DOHH2 (cell line): ENCODE results near the gene IL6.

Experiments
- EZH2phosphoT487 ChIP-seq: fragments of 200-600 bp; sonication (generic); IDR thresholded peaks from 2 replicates; pipeline ENCODE4 v1.6.1; 2017; ENCODE audit warnings: borderline replicate concordance, mild to moderate bottlenecking, antibody characterized with exemption, low read length, moderate library complexity, mixed read lengths
- TF ChIP-seq, protein P1 (sequence below): fragments of 200-600 bp; sonication (generic); IDR thresholded peaks from one replicate; pipeline ENCODE4 v1.5.1; 2014; ENCODE audit warnings: antibody characterized with exemption, mild to moderate bottlenecking, low read depth, low read length; ENCODE audit not compliant: poor library complexity, severe bottlenecking

DNA sequence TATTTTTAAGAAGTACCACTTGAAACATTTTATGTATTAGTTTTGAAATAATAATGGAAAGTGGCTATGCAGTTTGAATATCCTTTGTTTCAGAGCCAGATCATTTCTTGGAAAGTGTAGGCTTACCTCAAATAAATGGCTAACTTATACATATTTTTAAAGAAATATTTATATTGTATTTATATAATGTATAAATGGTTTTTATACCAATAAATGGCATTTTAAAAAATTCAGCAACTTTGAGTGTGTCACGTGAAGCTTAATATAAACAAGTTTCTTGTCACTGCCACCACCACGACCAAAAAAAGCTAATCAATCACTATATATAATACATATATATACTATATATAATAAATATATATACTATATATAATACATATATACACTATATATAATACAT, 4.8 kb downstream of the IL6 start:
- TF ChIP-seq, protein P1, sequence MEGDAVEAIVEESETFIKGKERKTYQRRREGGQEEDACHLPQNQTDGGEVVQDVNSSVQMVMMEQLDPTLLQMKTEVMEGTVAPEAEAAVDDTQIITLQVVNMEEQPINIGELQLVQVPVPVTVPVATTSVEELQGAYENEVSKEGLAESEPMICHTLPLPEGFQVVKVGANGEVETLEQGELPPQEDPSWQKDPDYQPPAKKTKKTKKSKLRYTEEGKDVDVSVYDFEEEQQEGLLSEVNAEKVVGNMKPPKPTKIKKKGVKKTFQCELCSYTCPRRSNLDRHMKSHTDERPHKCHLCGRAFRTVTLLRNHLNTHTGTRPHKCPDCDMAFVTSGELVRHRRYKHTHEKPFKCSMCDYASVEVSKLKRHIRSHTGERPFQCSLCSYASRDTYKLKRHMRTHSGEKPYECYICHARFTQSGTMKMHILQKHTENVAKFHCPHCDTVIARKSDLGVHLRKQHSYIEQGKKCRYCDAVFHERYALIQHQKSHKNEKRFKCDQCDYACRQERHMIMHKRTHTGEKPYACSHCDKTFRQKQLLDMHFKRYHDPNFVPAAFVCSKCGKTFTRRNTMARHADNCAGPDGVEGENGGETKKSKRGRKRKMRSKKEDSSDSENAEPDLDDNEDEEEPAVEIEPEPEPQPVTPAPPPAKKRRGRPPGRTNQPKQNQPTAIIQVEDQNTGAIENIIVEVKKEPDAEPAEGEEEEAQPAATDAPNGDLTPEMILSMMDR = no peak
- TF ChIP-seq EZH2phosphoT487 = no peak
